Left colon (tissue), 2 donors: ENCODE data around the gene PSMD1. TPM values are rescaled to one million over a fixed set of nuclear protein-coding genes. Genes with fewer than 3 reads are reported as not detected.

ENCODE experiments used
- ATAC-seq: fragments of 200-7000 bp; cut with Tn5 transposase; one replicate; pipeline ENCODE4 v1.9.1; 2020; ENCODE audit warnings: mild to moderate bottlenecking, moderate library complexity
- DNase-seq, 2 donors: peaks; one replicate each; pipeline ENCODE4 v3.0.0-alpha.2; 2020
- intact Hi-C, 2 donors: fragments of 100-400 bp; cut with DNase I in 1 of 2; cut with micrococcal nuclease in 1 of 2; formaldehyde crosslinking; loops; one replicate each; pipeline versions ENCODE4 v1.11.2 to v1.14.0; 2022; cut with DNase I, micrococcal nuclease
- total RNA-seq, 2 donors: library from RNA; stranded (reverse); fragmentation: NEBNext Ultra II Directional; extraction: Animal tissue kit (Norgen Biotek cat#: 25700); gene quantifications; one replicate each; pipeline ENCODE4 v1.2.1, GENCODE V29; 2021
- donor health status: DM: no; HTN: no; CAD: no.
- donor health status: DM: yes; HTN: yes; CAD: no.

The PSMD1 gene
- total RNA-seq, 2 donors from 2014 or later = 81.3 to 91.0 TPM

DNA sequence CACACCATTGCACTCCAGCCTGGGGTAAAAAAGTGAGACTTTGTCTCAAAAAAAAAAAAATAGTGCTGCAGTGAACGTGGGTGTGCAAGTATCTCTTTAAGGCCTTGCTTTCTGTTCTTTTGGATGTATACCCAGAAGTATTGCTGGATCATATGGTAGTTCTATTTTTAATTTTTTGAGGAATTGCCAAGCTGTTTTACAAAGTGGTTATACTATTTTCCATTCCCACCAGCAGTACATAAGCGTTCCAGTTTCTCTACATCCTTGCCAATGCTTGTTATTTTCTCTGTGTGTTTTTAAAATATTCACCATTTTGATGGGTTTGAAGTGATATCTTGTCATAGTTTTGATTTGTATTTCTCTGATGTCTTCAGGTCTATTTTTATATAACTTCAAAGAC lies 154.8 kb downstream of the PSMD1 start:
- intact Hi-C loops = no loop called here
- no peak for DNase-seq
- ATAC-seq = no peak

GRCh38 chr2:231212329-231212845 lies 155.7 kb downstream of the PSMD1 start:
- ATAC-seq (no peak), DNase-seq (no peak)
- intact Hi-C loops = no loop called here

GRCh38 chr2:231213931-231214642 lies 157.4 kb downstream of the PSMD1 start:
- no peak for DNase-seq
- no peak for ATAC-seq
- intact Hi-C loops = no loop called here

DNA sequence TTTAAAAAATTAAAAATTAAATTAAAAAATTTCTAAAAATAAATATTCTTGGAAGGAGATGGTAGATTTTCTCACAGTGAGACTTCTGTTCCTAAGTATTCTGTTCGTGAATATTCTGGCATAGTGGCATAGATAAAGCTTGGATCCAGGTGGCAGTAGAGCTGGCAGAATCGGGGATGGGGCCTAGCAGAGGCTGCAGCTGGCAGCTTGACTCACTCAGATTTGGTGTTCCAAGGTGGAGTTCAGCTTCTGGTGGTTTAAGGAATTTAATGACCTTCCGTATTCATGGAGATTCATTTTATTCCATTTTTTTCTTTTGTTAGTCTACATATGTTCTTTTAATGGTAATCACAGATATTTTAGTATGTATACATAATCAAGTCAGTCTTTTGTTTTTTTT lies 161.7 kb downstream of the PSMD1 start:
- intact Hi-C loops = no loop called here
- ATAC-seq (no peak), DNase-seq (no peak)

- intact Hi-C loops = no loop called here
- ATAC-seq (no peak), DNase-seq (no peak)
These were observed 162.6 kb downstream of the PSMD1 start for GRCh38 chr2:231219289-231219688.

- ATAC-seq (no peak), DNase-seq (no peak)
- intact Hi-C loops = no loop called here
These were observed 165.1 kb downstream of the PSMD1 start for GRCh38 chr2:231221761-231222160.

Other genes starting within 250 kb of the PSMD1 start
- gene ITM2C, start 191.9 kb upstream of the PSMD1 start, total RNA-seq = 1,000 to 10,000 TPM; 2,207 to 2,247 TPM
- gene GPR55, start 131.6 kb upstream of the PSMD1 start, total RNA-seq = under 1 TPM; 0.34 TPM
- not detected for gene SPATA3, start 60.7 kb upstream of the PSMD1 start, total RNA-seq
- gene C2orf72, start 19.3 kb upstream of the PSMD1 start, total RNA-seq = 10 to 100 TPM; 42.6 to 54.8 TPM
- gene HTR2B, start 68.2 kb downstream of the PSMD1 start, total RNA-seq = under 1 TPM; 0.12 to 0.22 TPM
- 10 to 100 TPM in 1 of 2 donors, 1 to 10 TPM in 1; 9.4 to 13.6 TPM for gene ARMC9, start 141.8 kb downstream of the PSMD1 start, total RNA-seq